DND-41 (cell line): ENCODE measurements around the gene GABBR2.

Experiments used
- ATAC-seq: fragments of 200-7000 bp; cut with Tn5 transposase; 3 replicates; pipeline ENCODE4 v1.9.1; 2021; ENCODE audit warnings: low read depth; ENCODE audit not compliant: insufficient read depth
- DNase-seq: peaks from one replicate; pipeline ENCODE4 v3.0.0-alpha.2; 2020
- H2AFZ ChIP-seq: 2 replicates; pipeline ENCODE4 v1.6.0; 2012; ENCODE audit warnings: low read depth, low read length
- H3K27ac ChIP-seq: 2 replicates; pipeline ENCODE4 v1.5.1; 2012; ENCODE audit warnings: low read length, inconsistent platforms
- H3K27me3 ChIP-seq: fragments of 200-600 bp; sonication (generic); 2 replicates; pipeline ENCODE4 v1.6.0; 2012; ENCODE audit warnings: low read length, mild to moderate bottlenecking, inconsistent platforms; ENCODE audit not compliant: insufficient read depth, poor library complexity
- H3K36me3 ChIP-seq: 2 replicates; pipeline ENCODE4 v1.5.1; 2012; ENCODE audit warnings: low read length, inconsistent platforms; ENCODE audit not compliant: insufficient read depth
- H3K4me1 ChIP-seq: 2 replicates; pipeline ENCODE4 v1.5.1; 2012; ENCODE audit warnings: mild to moderate bottlenecking, low read length; ENCODE audit not compliant: insufficient read depth
- H3K4me2 ChIP-seq: 2 replicates; pipeline ENCODE4 v1.6.0; 2012; ENCODE audit warnings: mild to moderate bottlenecking, moderate library complexity, low read length, inconsistent platforms; ENCODE audit not compliant: insufficient read depth
- H3K4me3 ChIP-seq, 2 experiments: fragments of 200-600 bp in 1 of 2; shearing (Covaris generic) in 1 of 2; 2 replicates each; pipeline ENCODE4 v1.5.1; 2012 to 2016; ENCODE audit warnings: inconsistent platforms in 2 of 2, low read length in 2 of 2, mild to moderate bottlenecking in 2 of 2, low read depth in 1 of 2, moderate library complexity in 1 of 2
- H3K79me2 ChIP-seq: 2 replicates; pipeline ENCODE4 v1.6.0; 2012; ENCODE audit warnings: low read length, inconsistent platforms; ENCODE audit not compliant: insufficient read depth
- H3K9ac ChIP-seq: 2 replicates; pipeline ENCODE4 v1.6.0; 2012; ENCODE audit warnings: low read depth, mild to moderate bottlenecking, inconsistent platforms, low read length, moderate library complexity
- H3K9me3 ChIP-seq: 2 replicates; pipeline ENCODE4 v1.5.1; 2012; ENCODE audit warnings: low read length, moderate library complexity, mild to moderate bottlenecking, inconsistent platforms; ENCODE audit not compliant: insufficient read depth, severe bottlenecking
- H4K20me1 ChIP-seq: 2 replicates; pipeline ENCODE4 v1.6.0; 2012; ENCODE audit warnings: low read length; ENCODE audit not compliant: insufficient read depth
- EZH2 ChIP-seq: IDR thresholded peaks from 3 replicates; pipeline ENCODE4 v1.6.1; 2012; ENCODE audit warnings: borderline replicate concordance, low read depth, mild to moderate bottlenecking, moderate library complexity, low read length, inconsistent platforms; ENCODE audit not compliant: severe bottlenecking
- TF ChIP-seq, protein P1 (sequence below): IDR thresholded peaks from 2 replicates; pipeline ENCODE4 v1.5.1; 2012; ENCODE audit warnings: borderline replicate concordance, low read length, moderate library complexity, mild to moderate bottlenecking; ENCODE audit not compliant: poor library complexity, severe bottlenecking; ENCODE audit errors: extremely low read depth

GABBR2 gene

GRCh38 chr9:98345011-98345410, 363.7 kb downstream of the GABBR2 start:
- Histone ChIP-seq H3K9me3 (no peaks in the 10 kb centered on the region), H3K4me2 (no peak overlapping the region), H3K9ac (no peak overlapping the region), H3K79me2 (no peaks in the 10 kb centered on the region), H3K36me3 (no peaks in the 10 kb centered on the region), H3K4me3 (no peak overlapping the region), H4K20me1 (no peaks in the 10 kb centered on the region), H3K4me1 (no peaks in the 10 kb centered on the region), H3K27ac (no peak overlapping the region), H3K27me3 (peaks cover 11% of the 10 kb centered on the region), H2AFZ (no peak overlapping the region)
- ATAC-seq (no peak), DNase-seq (no peak)
- TF ChIP-seq EZH2, result no peak
- TF ChIP-seq, protein P1, sequence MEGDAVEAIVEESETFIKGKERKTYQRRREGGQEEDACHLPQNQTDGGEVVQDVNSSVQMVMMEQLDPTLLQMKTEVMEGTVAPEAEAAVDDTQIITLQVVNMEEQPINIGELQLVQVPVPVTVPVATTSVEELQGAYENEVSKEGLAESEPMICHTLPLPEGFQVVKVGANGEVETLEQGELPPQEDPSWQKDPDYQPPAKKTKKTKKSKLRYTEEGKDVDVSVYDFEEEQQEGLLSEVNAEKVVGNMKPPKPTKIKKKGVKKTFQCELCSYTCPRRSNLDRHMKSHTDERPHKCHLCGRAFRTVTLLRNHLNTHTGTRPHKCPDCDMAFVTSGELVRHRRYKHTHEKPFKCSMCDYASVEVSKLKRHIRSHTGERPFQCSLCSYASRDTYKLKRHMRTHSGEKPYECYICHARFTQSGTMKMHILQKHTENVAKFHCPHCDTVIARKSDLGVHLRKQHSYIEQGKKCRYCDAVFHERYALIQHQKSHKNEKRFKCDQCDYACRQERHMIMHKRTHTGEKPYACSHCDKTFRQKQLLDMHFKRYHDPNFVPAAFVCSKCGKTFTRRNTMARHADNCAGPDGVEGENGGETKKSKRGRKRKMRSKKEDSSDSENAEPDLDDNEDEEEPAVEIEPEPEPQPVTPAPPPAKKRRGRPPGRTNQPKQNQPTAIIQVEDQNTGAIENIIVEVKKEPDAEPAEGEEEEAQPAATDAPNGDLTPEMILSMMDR, result no peak

- Histone ChIP-seq H3K9ac (no peak overlapping the region), H3K27ac (no peak overlapping the region), H3K4me2 (no peak overlapping the region), H3K36me3 (no peaks in the 10 kb centered on the region), H2AFZ (no peak overlapping the region), H3K4me3 (no peak overlapping the region), H3K27me3 (peaks cover 11% of the 10 kb centered on the region), H3K9me3 (no peaks in the 10 kb centered on the region), H3K79me2 (no peaks in the 10 kb centered on the region), H3K4me1 (no peaks in the 10 kb centered on the region), H4K20me1 (no peaks in the 10 kb centered on the region)
- no peak for TF ChIP-seq EZH2
- TF ChIP-seq, protein P1, result no peak
- DNase-seq (no peak), ATAC-seq (no peak)
These were observed 364.2 kb downstream of the GABBR2 start for GRCh38 chr9:98344581-98344980.

DNA sequence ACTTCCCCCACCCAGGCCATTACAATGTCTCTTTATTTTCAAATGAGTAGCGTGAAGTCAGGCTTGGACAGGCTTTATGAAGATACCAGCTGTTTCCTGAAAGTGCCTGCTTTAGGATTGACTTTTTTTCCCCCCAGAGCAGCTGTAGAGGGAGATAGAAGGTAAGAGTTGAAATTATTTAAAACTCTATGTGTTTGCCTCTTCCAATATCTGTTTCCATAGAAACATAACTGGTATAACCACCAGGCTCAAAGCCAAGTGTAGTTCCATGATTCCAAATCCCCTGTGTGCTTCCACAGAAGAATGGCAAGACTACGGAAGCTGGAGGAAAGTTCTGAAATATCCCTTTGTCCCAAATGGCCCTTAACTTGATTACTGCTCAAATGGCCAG, 365.9 kb downstream of the GABBR2 start:
- Histone ChIP-seq H3K79me2 (no peaks in the 10 kb centered on the region), H3K9me3 (no peaks in the 10 kb centered on the region), H3K36me3 (no peaks in the 10 kb centered on the region), H3K4me1 (no peaks in the 10 kb centered on the region), H3K27me3 (peaks cover 11% of the 10 kb centered on the region), H3K27ac (no peak overlapping the region), H3K4me2 (no peak overlapping the region), H2AFZ (no peak overlapping the region), H3K4me3 (no peak overlapping the region), H4K20me1 (no peaks in the 10 kb centered on the region), H3K9ac (no peak overlapping the region)
- DNase-seq, result no peak
- no peak for ATAC-seq
- TF ChIP-seq, protein P1, result no peak
- TF ChIP-seq EZH2, result no peak

DNA sequence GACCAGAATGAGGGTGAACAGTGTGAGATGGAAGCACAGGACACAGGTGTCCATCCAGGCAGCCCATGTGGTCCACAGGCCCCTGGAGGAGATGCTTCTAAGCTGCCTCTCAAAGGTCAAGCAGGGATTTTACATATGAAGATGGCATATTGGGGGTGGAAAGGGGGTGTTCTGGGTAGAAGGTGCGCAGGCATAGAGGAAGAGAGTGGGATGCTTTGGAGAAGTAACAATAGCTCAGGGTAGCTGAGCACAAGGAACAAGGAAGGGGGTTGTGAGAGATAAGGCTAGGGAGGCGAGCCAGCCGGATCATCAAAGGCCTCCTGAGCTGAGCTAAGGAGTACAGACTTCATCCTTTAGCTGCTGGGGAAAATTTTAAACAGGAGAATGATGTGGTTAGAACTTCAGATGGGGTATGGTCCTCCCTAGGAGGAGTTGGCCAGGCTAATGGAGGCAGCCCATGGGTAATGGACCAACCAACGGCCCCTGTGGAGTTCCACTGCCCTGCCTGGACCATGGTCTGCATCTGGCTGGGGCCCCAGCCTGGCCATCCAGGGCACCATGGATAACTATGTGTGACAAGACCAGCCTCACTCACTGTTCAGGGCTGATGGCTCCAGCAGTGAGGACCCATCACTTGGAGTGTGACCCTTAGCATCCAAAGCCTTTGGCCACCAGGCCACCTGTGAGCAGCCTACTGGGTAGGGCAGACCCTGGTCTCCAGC, 366.5 kb downstream of the GABBR2 start:
- Histone ChIP-seq H3K27me3 (peaks cover 11% of the 10 kb centered on the region), H3K4me1 (no peaks in the 10 kb centered on the region), H3K9ac (no peak overlapping the region), H3K27ac (no peak overlapping the region), H3K4me2 (no peak overlapping the region), H2AFZ (no peak overlapping the region), H3K4me3 (no peak overlapping the region), H4K20me1 (no peaks in the 10 kb centered on the region), H3K9me3 (no peaks in the 10 kb centered on the region), H3K79me2 (no peaks in the 10 kb centered on the region), H3K36me3 (no peaks in the 10 kb centered on the region)
- no peak for TF ChIP-seq EZH2
- TF ChIP-seq, protein P1, result no peak
- no peak for ATAC-seq
- DNase-seq, result no peak
